HG03378 (cell line): ENCODE measurements around the gene GORASP1.

ENCODE experiments used
- ATAC-seq: cut with Tn5 transposase; IDR thresholded peaks from one replicate; pipeline ENCODE4 v1.9.1; 2021; ENCODE audit warnings: mild to moderate bottlenecking, moderate library complexity; ENCODE audit not compliant: unreplicated experiment

GORASP1 gene

DNA sequence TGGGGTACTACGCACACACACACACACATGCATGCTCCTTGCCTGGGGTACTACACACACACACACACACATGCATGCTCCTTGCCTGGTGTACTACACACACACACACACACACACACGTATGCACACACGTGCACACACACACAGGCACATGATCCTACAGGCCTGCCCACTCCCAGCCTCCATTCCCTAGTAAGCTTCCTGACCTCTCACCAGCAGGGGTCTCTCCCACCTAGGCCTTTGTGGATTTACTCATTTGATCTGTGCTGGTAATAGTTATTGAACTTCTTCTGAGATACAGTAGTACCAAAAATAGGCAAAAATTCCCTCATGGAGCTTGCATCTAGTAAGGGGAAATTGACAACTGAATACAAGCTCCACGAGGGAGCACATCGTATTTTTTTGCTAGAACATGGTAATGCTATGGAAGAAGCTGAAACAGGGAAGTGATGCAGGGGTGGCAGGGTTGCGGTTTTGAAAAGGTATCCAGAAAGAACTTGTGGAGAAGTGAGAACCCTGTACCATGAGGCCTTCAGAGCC lies 19.2 kb upstream of the GORASP1 start:
- ATAC-seq, result no peak

DNA sequence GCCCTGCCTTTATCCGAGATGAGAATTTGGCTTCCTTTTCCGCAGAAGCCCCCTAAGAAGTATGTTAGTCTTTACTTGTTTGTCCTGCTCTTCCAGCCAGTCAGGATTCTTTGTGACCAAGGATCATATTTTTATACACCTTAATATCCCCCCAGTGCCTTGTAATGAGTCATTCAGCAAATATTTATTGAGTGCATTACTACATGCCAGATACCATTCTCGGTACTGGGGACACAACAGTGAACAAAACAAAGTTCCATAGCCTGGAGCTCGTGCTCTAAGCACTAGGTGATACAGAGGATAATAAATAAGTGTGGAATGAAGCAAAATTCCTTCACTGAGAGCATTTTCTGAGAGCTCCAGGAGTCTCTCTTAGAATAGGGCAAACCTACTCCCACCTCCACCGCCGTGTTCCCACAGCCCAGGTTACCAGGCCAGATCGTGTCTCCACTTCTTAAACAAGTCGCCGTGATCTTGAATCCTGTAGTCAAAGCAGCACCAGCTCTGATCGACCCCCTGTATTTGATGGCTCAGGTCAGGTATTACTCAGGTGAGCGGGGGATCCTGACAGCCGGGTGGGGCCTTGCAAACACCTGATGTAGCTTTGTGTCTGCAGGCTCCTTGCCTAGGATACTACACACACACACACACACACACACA lies 18.5 kb upstream of the GORASP1 start:
- no peak for ATAC-seq

- ATAC-seq, result no peak
Measured at GRCh38 chr3:39124876-39125840, 17.7 kb upstream of the GORASP1 start.

DNA sequence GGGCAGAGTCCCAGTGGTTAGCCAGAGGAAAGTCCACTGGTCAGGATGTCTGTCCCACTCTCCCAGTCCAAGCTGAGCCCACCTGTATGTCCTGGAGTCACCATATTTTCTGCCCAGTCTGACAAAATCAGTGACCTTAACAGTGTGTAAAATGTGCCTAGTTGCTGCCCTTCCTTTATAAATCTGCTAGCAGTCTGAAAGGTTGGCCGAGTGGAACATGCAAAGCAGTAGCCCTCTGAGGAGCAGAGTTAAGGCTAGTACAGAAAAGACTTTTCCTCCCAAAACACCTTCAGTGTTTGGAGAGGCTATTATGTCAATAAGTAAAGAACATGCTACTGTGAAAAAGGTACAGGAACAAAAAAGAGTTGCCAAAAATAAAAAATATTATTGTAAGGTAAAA lies 15.4 kb upstream of the GORASP1 start:
- ATAC-seq, result peak; percentile 68

- ATAC-seq, result no peak
Measured at GRCh38 chr3:39121621-39122020, 14.2 kb upstream of the GORASP1 start.

DNA sequence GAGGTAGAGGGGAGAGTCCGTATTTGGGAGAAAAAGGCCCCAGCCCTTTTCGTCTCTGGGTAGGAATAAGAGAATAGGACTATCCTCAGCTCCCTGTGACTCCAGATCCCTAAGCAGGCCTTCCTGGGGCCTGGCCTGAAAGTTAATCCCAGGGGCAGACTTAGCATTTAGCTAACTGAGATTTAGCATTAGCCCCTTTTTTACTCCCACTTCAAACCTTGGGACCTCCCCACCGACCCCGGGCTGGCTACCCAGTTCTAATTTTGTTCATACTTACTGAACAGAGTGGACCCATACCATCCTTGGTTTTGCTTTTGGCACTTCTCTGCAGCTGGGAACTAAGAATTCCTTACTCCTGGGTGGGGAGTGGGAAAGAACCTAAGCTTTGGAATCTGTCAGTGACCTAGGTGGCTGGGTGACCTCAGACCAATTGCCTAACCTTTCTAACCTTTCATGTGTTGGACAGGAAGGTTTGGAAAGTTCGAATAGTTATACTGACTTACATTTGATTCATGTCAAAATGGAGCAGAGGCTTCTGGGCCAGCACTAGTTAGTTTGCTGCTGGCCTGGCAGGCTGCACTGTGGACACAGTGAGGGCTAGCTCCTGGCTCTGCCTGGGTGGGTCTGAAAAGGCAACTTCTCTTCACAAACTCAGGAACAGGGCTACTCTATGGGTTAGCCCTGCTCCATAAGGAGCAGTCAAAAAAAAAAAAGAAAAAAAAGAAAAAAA lies 11.7 kb upstream of the GORASP1 start:
- ATAC-seq, result no peak

DNA sequence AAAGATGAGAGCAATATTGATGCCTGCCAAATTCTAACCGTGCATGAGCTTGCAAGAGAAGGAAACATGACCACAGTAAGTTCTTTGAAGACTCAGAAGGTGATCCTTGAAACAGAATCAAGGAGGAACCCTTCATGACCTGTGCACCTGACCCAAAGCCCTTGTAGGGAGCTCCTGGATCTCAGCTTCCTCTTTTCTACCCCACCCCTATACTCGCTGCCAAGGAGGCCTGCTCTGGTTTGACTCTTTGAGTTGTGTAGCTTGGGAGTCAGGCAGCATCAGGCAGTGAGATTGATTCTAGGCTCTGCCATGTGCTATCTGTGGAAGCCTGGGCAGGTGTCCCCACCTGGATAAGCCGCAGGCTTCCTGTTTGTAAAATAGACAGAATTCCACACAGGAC lies 10.7 kb upstream of the GORASP1 start:
- no peak for ATAC-seq

DNA sequence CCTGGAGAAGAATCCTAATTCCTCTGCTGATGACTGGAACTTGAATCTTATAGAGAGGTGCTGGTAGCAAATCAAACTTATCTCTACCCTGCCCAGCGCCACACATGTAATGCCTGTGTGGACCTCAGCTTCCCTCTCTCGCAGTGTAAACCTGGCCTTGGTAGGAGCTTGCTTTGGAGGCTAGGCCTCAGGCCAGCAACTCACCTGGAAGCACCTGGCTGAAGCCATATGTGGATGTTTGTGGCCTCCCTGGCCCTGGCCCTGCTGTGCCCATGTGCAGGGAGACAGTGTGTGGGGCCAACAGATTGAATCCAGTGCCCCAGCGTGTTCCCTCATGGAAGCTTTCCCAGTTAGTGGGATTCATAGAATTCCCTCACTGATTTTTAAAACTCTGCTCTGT lies 8.4 kb upstream of the GORASP1 start:
- no peak for ATAC-seq

DNA sequence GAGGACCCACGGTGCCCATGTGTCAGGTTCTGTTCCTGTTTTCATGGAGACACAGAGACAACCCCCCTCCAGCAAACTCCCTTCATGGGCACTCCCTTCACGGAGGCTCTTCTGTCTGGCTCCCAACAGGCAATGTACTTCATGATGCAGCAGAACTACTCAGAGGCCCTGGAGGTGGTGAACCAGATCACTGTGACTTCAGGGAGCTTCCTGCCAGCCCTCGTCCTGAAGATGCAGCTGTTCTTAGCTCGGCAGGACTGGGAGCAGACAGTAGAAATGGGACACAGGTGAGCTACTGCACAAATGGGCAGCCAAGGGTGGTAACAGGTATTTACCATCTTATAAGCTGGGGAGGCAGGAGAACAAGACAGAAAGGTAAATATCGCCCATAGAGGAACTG lies 7.0 kb upstream of the GORASP1 start:
- ATAC-seq, result no peak

GRCh38 chr3:39113291-39113690 lies 5.9 kb upstream of the GORASP1 start:
- no peak for ATAC-seq

- ATAC-seq, result no peak
Measured at GRCh38 chr3:39112535-39112934, 5.1 kb upstream of the GORASP1 start.

DNA sequence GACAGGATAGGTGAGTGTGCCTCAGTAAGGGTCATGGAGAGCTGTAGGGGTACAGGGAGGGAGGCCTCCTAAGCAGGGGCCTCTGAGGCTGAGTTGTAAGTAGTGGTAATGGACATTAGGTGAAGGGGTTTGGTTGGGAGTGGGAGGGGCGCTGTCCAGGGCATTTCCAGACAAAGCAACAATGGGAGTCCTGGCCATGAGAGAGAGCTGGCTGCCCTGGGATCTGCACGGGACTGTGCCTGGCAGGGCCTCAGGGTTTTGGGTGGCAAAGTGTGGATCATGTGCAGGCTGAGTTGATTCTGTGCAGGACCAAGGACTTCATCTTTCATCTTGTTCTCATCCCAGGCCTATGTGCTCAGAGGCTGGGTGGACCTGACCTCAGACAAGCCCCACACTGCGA lies 4.7 kb upstream of the GORASP1 start:
- ATAC-seq, result no peak

DNA sequence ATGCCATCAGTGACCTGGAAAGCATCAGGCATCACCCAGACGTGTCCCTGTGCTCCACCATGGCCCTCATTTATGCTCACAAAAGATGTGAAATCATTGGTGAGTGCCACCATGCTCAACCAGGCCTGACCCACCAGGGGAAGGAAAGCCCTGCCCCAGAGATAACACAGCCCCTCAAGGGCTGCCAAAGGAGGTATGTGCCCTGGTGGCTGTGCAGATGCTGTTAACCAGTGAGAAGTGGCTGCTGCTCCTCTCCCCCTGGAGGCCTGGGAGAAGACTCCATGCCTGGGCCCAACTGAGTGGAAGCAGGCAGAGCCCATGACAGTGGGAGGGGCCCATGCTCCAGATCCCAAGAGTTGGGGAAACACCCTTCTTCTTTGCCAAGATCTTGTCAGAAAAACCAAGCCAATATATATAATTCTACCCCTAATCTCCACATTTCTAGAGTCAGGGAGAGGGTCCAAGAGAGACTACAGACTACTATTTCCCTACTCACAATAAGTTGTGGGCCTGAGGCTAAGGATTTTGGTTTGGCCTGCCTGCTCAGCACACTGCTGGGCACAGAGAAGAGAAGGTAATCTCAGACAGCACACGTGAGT lies 2.7 kb upstream of the GORASP1 start:
- ATAC-seq, result no peak

DNA sequence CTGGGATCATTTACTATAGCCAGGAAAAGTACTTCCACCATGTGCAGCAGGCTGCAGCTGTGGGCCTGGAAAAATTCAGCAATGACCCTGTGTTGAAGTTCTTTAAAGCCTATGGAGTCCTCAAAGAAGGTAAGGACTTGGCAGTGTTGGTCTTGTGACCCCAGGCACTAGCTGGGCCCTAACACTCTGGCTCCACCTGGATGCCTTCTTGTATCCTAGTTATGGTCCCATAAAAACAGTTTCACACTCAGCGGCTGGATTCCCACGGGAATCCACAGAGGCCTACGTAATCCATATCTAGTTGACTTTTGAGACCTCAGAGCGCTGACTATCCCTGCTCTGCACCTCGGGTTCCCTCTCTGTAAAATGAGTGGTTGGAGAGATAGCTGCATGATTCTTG lies 1.7 kb upstream of the GORASP1 start:
- ATAC-seq, result no peak

DNA sequence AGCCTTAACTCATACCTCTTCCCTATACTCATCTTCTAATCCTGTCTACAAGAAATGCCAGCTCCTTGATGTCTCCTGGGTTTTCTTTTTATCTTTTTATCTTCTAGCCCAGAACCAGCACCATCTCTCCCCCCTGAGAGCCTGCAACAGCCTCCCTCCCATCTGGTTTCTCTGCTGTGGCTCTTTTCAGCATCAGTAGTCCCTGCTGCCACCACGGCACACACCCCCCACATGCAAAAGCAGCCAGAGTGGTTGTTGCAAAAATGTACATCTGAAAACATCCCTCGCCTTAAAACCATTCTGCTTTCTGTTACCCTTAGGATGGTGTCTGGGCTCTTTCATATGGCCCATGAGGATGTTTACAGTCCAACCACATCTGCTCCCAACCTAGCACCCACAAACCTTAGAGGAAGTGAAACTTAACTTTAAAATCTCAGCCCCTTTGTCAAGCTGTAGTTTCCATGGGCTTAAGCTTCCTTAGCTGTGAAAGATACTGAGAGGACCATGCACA lies 828 bp upstream of the GORASP1 start:
- ATAC-seq, result peak; percentile 86

DNA sequence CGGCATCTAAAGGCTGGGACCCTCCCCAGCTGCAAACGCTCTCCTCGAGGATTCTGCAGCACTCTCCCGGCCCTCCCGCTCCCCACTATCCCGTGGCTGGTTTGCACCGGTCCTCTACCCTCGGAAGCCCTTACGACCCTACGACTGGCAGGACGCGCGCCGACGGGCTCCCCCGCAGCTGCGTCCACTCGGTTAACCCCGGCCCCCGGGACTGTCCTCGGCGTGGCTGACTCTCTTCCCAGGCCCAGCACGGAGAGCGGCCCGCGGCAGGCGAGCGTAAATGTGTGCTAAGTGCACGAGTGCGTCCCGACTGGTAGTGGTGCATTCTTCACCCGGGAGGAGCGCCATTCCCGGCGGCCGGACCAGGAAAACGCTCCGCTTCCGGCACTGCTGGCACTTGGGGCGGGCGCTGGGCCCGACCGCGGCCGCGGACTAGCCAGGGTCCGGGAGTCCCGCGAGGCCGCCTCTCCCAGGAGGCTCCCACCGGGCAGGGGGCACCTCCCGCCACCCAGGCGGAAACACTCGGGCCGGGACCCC lies 508 bp downstream of the GORASP1 start:
- no peak for ATAC-seq

DNA sequence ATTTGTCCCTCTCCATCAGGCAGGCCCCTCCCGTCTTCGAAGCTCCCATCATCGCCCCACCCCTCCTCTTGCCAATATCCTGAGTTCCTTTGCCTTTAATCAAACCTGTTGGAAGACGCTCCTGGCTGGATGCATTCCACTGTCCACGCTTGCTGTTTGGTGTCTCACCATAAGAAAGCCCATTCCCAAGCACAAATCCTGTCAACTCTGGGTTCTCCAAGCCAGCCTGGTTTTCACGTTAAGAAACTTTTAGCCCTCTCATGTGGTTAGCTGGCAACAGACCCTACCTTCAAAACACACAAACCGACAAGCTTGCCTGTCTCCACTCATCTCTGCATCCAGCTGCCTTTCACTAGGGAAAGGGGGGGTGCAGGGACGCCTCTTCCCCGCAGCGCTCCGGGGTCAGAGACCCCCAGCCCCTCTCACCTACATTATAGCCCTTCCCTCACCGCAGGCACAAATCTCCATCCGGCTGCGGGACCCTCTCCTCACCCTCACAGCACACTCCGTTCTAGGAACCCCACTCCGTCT lies 1.1 kb downstream of the GORASP1 start:
- no peak for ATAC-seq

- no peak for ATAC-seq
Measured at GRCh38 chr3:39105687-39106063, 1.8 kb downstream of the GORASP1 start.

DNA sequence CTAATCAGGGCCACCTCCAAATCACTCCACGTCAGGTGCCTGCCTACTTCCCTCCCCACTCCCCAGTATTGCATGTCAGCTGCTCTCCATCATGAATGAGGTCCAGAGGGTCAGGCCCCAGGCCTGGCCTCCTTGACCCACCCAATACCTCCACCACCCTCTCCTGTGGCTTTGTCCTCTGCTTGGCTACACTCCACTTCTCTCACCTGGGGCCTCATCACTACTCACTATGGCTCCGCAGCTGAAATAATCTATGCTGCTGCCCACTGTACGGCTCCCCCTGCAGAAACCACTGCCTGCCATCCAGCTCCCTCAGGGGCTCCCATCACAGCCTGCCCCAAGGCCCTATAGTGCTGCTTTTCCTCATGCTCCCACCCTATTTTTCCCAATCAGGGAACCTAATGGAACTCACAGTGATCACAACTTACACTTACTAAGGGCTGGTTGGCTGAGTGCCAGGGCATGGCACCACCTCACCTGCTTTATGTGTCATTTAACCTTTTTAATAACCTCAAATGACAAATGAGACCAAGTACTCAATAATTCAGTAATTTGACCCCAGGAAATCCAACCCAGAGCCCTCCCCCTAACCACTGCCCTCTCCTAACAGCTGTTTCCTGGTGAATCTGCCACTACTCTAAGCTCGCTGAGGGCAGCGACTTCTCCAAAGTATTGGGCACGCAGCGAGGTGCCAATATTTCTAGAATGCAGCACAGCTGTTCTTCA lies 2.3 kb downstream of the GORASP1 start:
- no peak for ATAC-seq
